Measurements from ENCODE around the gene TRMO.

The TRMO gene

GRCh38 chr9:97895695-97896332 is 26.5 kb downstream of the TRMO start:
- in situ Hi-C loops (cut with HindIII; ENCODE audit: low sequenced_read_pairs): no loop called here
- DNase-seq (ENCODE audit: low read depth): no peak
- H3K4me3 ChIP-seq (ENCODE audit: low read depth, low read length): no peak overlapping the region
- TF ChIP-seq CTCF (IDR thresholded peaks at IDR 0.05; ENCODE audit: low read depth, low read length, missing control alignments): no peak

- no peak overlapping the region for H3K4me3 ChIP-seq (ENCODE audit: low read depth, low read length)
- no peak for TF ChIP-seq CTCF (IDR thresholded peaks at IDR 0.05; ENCODE audit: low read depth, low read length, missing control alignments)
- in situ Hi-C loops (cut with HindIII; ENCODE audit: low sequenced_read_pairs): no loop called here
- no peak for DNase-seq (ENCODE audit: low read depth)
Measured at GRCh38 chr9:97895211-97895610, 27.1 kb downstream of the TRMO start.

- in situ Hi-C loops (cut with HindIII; ENCODE audit: low sequenced_read_pairs): no loop called here
- no peak for DNase-seq (ENCODE audit: low read depth)
- H3K4me3 ChIP-seq (ENCODE audit: low read depth, low read length): no peak overlapping the region
- TF ChIP-seq CTCF (IDR thresholded peaks at IDR 0.05; ENCODE audit: low read depth, low read length, missing control alignments): no peak
Measured at GRCh38 chr9:97892421-97892820, 29.9 kb downstream of the TRMO start.

DNA sequence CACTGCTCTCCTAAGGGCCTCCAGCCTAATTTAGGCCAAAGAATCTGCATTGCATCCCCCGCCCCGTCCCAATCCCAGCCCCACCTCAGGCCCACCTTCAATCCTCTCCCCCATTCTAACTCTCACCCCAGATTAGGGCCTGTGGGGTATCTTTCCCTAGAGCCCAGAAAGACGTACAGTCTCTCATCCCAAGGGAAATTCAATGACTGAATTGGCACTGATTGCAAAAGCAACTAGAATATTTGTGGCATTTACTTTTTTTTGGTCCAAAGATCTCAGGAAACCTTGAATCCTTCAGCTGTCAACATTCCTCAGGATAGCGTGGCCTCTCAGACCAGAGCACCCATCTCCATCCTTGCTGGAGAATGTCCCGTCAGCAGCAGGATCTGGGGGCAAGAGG is 30.6 kb downstream of the TRMO start:
- no peak for DNase-seq (ENCODE audit: low read depth)
- no peak for TF ChIP-seq CTCF (IDR thresholded peaks at IDR 0.05; ENCODE audit: low read depth, low read length, missing control alignments)
- H3K4me3 ChIP-seq (ENCODE audit: low read depth, low read length): no peak overlapping the region
- in situ Hi-C loops (cut with HindIII; ENCODE audit: low sequenced_read_pairs): no loop called here

DNA sequence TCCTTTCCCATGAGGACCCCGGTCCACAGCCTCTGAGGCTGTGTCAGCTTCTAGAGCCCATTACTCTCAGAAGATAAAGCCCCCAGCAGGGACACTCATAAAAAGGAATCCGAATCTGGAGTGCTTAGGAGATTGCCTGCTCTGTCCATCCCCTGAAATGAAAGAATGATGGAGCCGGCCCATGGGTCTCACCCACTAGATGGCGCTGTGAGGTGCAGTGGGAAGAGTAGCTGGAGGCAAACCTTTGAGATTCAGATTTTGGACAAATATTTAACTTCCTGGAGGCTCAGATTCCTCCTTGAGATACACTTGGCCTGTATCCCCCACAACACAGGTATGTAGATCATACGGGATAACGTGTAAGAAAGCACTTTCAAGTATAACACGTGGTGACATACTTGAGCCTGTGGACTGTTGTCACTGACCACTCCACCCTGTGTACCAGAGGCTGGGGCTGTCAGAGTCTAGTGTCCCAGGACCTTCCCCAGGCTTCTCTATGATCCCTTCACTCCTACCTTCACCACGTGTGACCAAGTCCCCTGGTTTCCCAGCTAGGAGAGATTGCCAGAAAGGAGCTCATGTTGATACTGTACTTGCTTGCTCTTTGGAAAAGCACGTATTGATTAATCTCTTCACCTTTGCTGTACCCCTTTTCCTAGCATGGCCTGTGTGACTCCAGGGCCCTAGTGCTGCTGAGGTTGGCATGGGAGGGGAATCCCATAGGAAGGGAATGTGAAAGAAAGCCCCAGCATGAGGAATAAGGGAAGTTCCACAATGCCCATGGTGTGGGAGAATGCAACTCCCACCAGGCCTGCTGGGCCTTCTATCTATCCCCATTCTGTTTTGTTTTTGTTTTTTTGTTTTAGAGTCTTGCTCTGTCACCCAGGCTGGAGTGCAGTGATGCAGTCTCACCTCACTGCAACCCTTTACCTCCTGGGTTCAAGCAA is 32.1 kb downstream of the TRMO start:
- no peak overlapping the region for H3K4me3 ChIP-seq (ENCODE audit: low read depth, low read length)
- TF ChIP-seq CTCF (IDR thresholded peaks at IDR 0.05; ENCODE audit: low read depth, low read length, missing control alignments): peak; percentile 51
- in situ Hi-C loops (cut with HindIII; ENCODE audit: low sequenced_read_pairs): no loop called here
- DNase-seq (ENCODE audit: low read depth): no peak

DNA sequence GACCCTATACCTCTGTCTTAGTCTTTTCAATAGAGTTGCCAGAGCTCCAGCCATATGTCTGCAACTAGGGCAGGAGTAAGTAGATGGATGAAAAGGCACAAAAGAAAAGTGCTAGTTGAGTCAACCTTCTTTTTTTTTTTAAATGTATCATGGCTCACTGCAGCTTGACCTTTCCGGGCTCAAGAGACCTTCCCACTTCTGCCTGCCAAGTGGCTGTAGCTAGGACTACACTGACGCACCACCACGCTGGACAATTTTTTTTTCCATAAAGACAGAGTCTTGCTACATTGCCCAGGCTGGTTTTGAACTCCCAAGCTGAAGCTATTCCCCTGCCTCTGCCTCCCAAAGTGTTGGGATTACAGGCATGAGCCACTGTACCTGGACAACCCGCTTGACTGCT is 42.0 kb downstream of the TRMO start:
- H3K4me3 ChIP-seq (ENCODE audit: low read depth, low read length): no peak overlapping the region
- in situ Hi-C loops (cut with HindIII; ENCODE audit: low sequenced_read_pairs): no loop called here
- no peak for DNase-seq (ENCODE audit: low read depth)
- no peak for TF ChIP-seq CTCF (IDR thresholded peaks at IDR 0.05; ENCODE audit: low read depth, low read length, missing control alignments)

All from astrocyte of the cerebellum (primary cell).